Esophagus squamous epithelium (tissue), 5 donors: Measurements from ENCODE around the gene EIF3D. TPM values are rescaled to one million over a fixed set of nuclear protein-coding genes. Genes with fewer than 3 reads are reported as not detected.
A peak's percentile ranks its signal among the peaks of the same experiment; 100 is the strongest.

ENCODE experiments used
- DNase-seq: peaks from one replicate; lab custom pipeline; 2025; lab: John Stamatoyannopoulos, UW
- H3K27ac ChIP-seq, 4 donors: fragments of 200-600 bp; sonication (generic); one replicate each; pipeline ENCODE4 v1.5.1; 2016 to 2019; ENCODE audit warnings: mild to moderate bottlenecking in 1 of 4
- H3K27me3 ChIP-seq, 4 donors: fragments of 200-600 bp; sonication (generic); 1 replicate in 3 of 4; 2 replicates in 1 of 4; pipeline versions ENCODE4 v1.5.1 to v1.6.0; 2017 to 2021; ENCODE audit warnings: antibody characterized with exemption in 1 of 4
- H3K36me3 ChIP-seq, 3 donors: fragments of 200-600 bp; sonication (generic); one replicate each; pipeline ENCODE4 v1.5.1; 2016 to 2019
- H3K4me1 ChIP-seq, 3 donors: fragments of 200-600 bp; sonication (generic); one replicate each; pipeline ENCODE4 v1.5.1; 2017 to 2019
- H3K4me3 ChIP-seq, 4 donors: fragments of 200-600 bp; sonication (generic); 1 replicate in 3 of 4; 2 replicates in 1 of 4; pipeline ENCODE4 v1.5.1; 2016 to 2019; ENCODE audit warnings: mild to moderate bottlenecking in 2 of 4, moderate library complexity in 1 of 4
- H3K9me3 ChIP-seq, 3 donors: fragments of 200-600 bp; sonication (generic); one replicate each; pipeline ENCODE4 v1.5.1; 2016 to 2019
- POLR2A ChIP-seq, 4 donors: fragments of 450-650 bp; IDR thresholded peaks; one replicate each; pipeline ENCODE4 v1.6.1; 2017; ENCODE audit warnings: antibody characterized with exemption in 4 of 4, mild to moderate bottlenecking in 4 of 4, moderate library complexity in 3 of 4
- WGBS, 2 donors: methylation state at CpG; one replicate each; pipeline ENCODE4 v1.1.5; 2018; 5-methylcytosine and 5-hydroxymethylcytosine counted together
- intact Hi-C: fragments of 100-400 bp; cut with DNase I; formaldehyde crosslinking; loops from one replicate; pipeline ENCODE4 v1.15.0; 2022
- total RNA-seq, 4 donors: library from RNA; depleted of rRNA; stranded (reverse); fragments of >200 nt; gene quantifications; one replicate each; pipeline ENCODE4 v1.1.0, GENCODE V29; 2016
- TF ChIP-seq, protein P1 (sequence below), 6 experiments: fragments of 450-650 bp in 4 of 6; fragments of 200-600 bp in 2 of 6; sonication (generic) in 2 of 6; IDR thresholded peaks; one replicate each; pipeline ENCODE4 v1.5.1; 2016 to 2019; ENCODE audit warnings: antibody characterized with exemption in 6 of 6, mild to moderate bottlenecking in 4 of 6, moderate library complexity in 4 of 6
- donor health status: DM: yes; HTN: yes; CAD: no.

EIF3D gene
- total RNA-seq, 4 donors from 2014 or later: 250 to 385 (median 268) TPM

- no peak for DNase-seq
These were observed 35.3 kb downstream of the EIF3D start for GRCh38 chr22:36493690-36494110.

DNA sequence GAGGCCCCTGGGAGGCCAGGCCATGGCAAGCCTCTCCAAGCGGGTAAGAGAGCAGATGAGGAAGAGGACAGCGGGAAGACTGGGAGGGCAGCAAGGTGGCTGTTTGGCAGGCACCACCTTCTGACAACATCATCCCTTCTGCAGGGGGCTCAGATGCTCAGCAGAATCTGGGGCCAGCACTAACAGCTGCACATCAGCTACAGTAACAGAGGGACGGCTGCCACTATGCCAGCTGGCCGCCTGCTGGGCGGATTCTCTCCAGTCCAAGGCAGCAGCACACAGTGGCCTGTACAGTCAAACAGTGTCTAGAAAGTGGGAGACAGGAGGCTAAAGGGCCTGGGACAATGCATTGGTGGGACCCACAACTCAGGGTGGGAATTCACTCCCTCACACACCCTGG, 36.9 kb downstream of the EIF3D start:
- Histone ChIP-seq H3K4me3 (no peak overlapping the region), H3K27me3 (no peaks in the 10 kb centered on the region), H3K27ac (no peak overlapping the region), H3K4me1 (no peaks in the 10 kb centered on the region), H3K36me3 (peaks cover 4 to 71% (median 7%) of the 10 kb centered on the region in 3 donors), H3K9me3 (peaks cover 0 to 3% (median 2%) of the 10 kb centered on the region in 3 donors)
- no peak for TF ChIP-seq POLR2A (IDR thresholded peaks at IDR 0.05)
- TF ChIP-seq, protein P1, sequence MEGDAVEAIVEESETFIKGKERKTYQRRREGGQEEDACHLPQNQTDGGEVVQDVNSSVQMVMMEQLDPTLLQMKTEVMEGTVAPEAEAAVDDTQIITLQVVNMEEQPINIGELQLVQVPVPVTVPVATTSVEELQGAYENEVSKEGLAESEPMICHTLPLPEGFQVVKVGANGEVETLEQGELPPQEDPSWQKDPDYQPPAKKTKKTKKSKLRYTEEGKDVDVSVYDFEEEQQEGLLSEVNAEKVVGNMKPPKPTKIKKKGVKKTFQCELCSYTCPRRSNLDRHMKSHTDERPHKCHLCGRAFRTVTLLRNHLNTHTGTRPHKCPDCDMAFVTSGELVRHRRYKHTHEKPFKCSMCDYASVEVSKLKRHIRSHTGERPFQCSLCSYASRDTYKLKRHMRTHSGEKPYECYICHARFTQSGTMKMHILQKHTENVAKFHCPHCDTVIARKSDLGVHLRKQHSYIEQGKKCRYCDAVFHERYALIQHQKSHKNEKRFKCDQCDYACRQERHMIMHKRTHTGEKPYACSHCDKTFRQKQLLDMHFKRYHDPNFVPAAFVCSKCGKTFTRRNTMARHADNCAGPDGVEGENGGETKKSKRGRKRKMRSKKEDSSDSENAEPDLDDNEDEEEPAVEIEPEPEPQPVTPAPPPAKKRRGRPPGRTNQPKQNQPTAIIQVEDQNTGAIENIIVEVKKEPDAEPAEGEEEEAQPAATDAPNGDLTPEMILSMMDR (IDR thresholded peaks at IDR 0.05): no peak
- no peak for DNase-seq
- 79 to 84% methylated on average over 3 to 5 of the region's 5 CpGs for WGBS, 2 donors
- intact Hi-C loops: no loop called here

More at GRCh38 chr22:36493690-36494110, 35.3 kb downstream of the EIF3D start:
- Histone ChIP-seq H3K9me3 (no peaks in the 10 kb centered on the region), H3K4me3 (no peak overlapping the region), H3K27me3 (no peaks in the 10 kb centered on the region), H3K36me3 (peaks cover 4 to 81% (median 7%) of the 10 kb centered on the region in 3 donors), H3K27ac (peak overlapping the region in 1 of 4 donors; percentile 60), H3K4me1 (no peaks in the 10 kb centered on the region)
- WGBS, 2 donors: 54 to 63% methylated on average over 4 to 12 of the region's 16 CpGs
- TF ChIP-seq, protein P1 (IDR thresholded peaks at IDR 0.05): no peak
- no peak for TF ChIP-seq POLR2A (IDR thresholded peaks at IDR 0.05)
- intact Hi-C loops: no loop called here

DNA sequence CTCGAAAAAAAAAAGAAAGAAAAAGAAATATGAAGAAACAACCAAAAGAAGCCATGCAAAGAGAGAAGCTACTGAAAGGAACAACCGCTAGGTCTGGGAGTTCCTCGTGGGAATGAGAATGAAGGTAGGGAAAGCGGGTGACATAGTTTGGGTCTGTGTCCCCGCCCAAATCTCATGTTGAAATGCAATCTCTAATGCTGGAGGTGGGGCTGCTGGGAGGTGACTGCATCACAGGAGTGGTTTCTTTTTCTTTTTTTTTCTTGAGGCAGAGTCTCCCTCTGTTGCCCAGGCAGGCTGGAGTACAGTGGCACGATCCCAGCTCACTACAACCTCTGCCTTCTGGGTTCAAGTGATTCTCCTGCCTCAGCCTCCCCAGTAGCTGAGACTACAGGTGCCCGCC, 37.8 kb downstream of the EIF3D start:
- TF ChIP-seq, protein P1 (IDR thresholded peaks at IDR 0.05): no peak
- TF ChIP-seq POLR2A (IDR thresholded peaks at IDR 0.05): no peak
- no peak for DNase-seq
- H3K4me3 ChIP-seq: no peak overlapping the region
- peaks cover 4 to 65% (median 7%) of the 10 kb centered on the region in 3 donors for H3K36me3 ChIP-seq
- H3K4me1 ChIP-seq: no peaks in the 10 kb centered on the region
- H3K9me3 ChIP-seq: peaks cover 0 to 7% (median 6%) of the 10 kb centered on the region in 3 donors
- intact Hi-C loops: no loop called here
- no peaks in the 10 kb centered on the region for H3K27me3 ChIP-seq
- no peak overlapping the region for H3K27ac ChIP-seq
- 83 to 85% methylated on average over 7 of the region's 7 CpGs for WGBS, 2 donors

DNA sequence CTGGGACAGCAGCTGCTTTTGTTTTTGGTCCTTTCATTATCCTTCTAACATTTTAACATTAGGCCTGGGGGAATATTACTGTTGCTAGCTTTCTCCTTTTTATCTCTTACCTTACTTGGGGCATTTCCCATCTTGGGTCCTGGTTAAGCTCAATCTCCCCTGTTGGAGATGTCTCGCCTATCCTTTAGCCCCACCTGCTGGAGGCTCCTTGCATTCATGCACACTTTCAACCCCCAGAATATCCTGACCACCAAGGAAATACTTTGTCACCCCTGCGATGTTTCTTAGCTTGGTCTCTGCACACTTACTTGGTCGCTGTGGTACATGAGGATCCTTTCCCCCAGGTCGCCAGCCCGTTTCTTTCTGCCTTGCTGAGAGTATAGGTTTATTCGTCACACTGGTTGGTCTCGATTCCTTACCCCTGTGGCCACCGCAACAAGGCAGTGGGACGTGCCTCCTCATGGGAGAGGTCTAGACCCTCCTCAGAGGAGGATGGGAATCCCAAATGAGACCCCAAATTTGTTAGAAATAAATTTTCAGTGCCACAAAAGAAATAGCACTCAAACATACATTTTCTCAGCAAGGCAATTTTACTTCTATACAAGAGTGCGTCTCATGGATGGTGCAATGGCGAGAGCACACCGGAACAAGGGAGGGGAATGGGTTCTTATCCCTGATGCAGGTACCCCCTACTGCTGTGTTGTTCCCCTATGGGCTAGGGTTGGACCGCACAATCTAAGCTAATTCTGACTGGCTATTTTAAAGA, 42.2 kb downstream of the EIF3D start:
- intact Hi-C loops: no loop called here
- WGBS, 2 donors: 86 to 90% methylated on average over 10 to 12 of the region's 13 CpGs
- TF ChIP-seq, protein P1 (IDR thresholded peaks at IDR 0.05): peak; percentile 43 to 64 (median 56)
- no peak for TF ChIP-seq POLR2A (IDR thresholded peaks at IDR 0.05)
- Histone ChIP-seq H3K9me3 (peaks cover 0 to 7% (median 6%) of the 10 kb centered on the region in 3 donors), H3K27me3 (no peaks in the 10 kb centered on the region), H3K27ac (no peak overlapping the region), H3K36me3 (peaks cover 2 to 36% (median 4%) of the 10 kb centered on the region in 3 donors), H3K4me1 (peaks cover 7 to 21% (median 11%) of the 10 kb centered on the region in 3 donors), H3K4me3 (no peak overlapping the region)
- no peak for DNase-seq
